A549 (cell line): ENCODE data around the gene MYO18B.

Source experiments
- CBX2 ChIP-seq: fragments of 200-600 bp; sonication (generic); IDR thresholded peaks from 2 replicates; pipeline ENCODE4 v1.6.1; 2016; ENCODE audit warnings: low read depth, mild to moderate bottlenecking, borderline replicate concordance
- CHD2 ChIP-seq: fragments of 150-350 bp; IDR thresholded peaks from 2 replicates; pipeline ENCODE4 v1.6.1; 2014; ENCODE audit warnings: low read length; ENCODE audit not compliant: partially characterized antibody
- CTCF ChIP-seq: fragments of >200 bp; sonication (Bioruptor Twin); formaldehyde crosslinking; IDR thresholded peaks from 3 replicates; pipeline ENCODE4 v1.5.1; 2016
- JUN ChIP-seq, 2 experiments: fragments of >200 bp; sonication (Bioruptor Twin); formaldehyde crosslinking; IDR thresholded peaks; 2 replicates in 1 of 2; 3 replicates in 1 of 2; pipeline ENCODE4 v1.6.1; 2016 to 2017

GRCh38 chr22:25817092-25817943, 75.3 kb downstream of the MYO18B start:
- TF ChIP-seq CTCF = no peak
- TF ChIP-seq CHD2 = no peak
- no peak for TF ChIP-seq CBX2
- no peak for TF ChIP-seq JUN (IDR thresholded peaks at IDR 0.05)
